HCT116 (cell line): ENCODE measurements around the gene CERT1. TPM values are rescaled to one million over a fixed set of nuclear protein-coding genes. Genes with fewer than 3 reads are reported as not detected.

Experiments used
- ATAC-seq: fragments of 200-7000 bp; cut with Tn5 transposase; 2 replicates; pipeline ENCODE4 v1.9.1; 2020; ENCODE audit warnings: mild to moderate bottlenecking, moderate library complexity
- BruUV-seq: library from RNA; stranded (reverse); fragments of 400-500 nt; replicated peaks from 2 replicates; lab custom pipeline; 2021; lab: Mats Ljungman, UMichigan
- CTCF ChIA-PET: fragments of 300-600 bp; sonication (Branson Sonifier 250); formaldehyde crosslinking; loops from one replicate; lab custom pipeline; 2021; ENCODE audit warnings: antibody characterized with exemption; lab: Charles Lee
- POLR2A ChIA-PET: fragments of 300-600, 350-600 bp; sonication (Branson Sonifier 250); formaldehyde crosslinking; loops from one replicate; lab custom pipeline; 2021; ENCODE audit warnings: antibody characterized with exemption; lab: Charles Lee
- RAD21 ChIA-PET, 2 experiments: fragments of 300-600 bp; sonication (Branson Sonifier 250); formaldehyde crosslinking; loops; one replicate each; lab custom pipeline; 2023; ENCODE audit warnings: low total read pairs in 2 of 2; ENCODE audit not compliant: uncharacterized antibody in 2 of 2, unreplicated experiment in 2 of 2, low non-redundant PET in 1 of 2; lab: Charles Lee
- DNase-seq: peaks from one replicate; pipeline ENCODE4 v3.0.0-alpha.2; 2010; ENCODE audit warnings: low read depth, low spot score
- H2AFZ ChIP-seq: fragments of 200-600 bp; shearing (Covaris generic), sonication (generic); 2 replicates; pipeline ENCODE4 v1.6.1; 2017; ENCODE audit warnings: low read depth, mixed run types, mixed read lengths, antibody characterized with exemption, low read length; ENCODE audit not compliant: poor library complexity, severe bottlenecking
- H3K27ac ChIP-seq: 2 replicates; pipeline ENCODE4 v1.5.1; 2012; ENCODE audit warnings: low read depth, low read length
- H3K27me3 ChIP-seq: fragments of 200-600 bp; sonication (generic); 2 replicates; pipeline ENCODE4 v1.6.1; 2016; ENCODE audit warnings: mixed run types, low read length, mixed read lengths; ENCODE audit not compliant: insufficient read depth
- H3K36me3 ChIP-seq, 2 experiments: fragments of 200-500 bp in 1 of 2; fragments of 200-600 bp in 1 of 2; sonication (Bioruptor generic) in 1 of 2; sonication (generic) in 1 of 2; 2 replicates each; pipeline versions ENCODE4 v1.5.1 to v1.6.1; 2014 to 2016; ENCODE audit warnings: low read length in 2 of 2, inconsistent platforms in 1 of 2, mixed read lengths in 1 of 2, mixed run types in 1 of 2; ENCODE audit not compliant: insufficient read depth in 2 of 2, control insufficient read depth in 1 of 2
- H3K4me1 ChIP-seq, 2 experiments: fragments of 200-600 bp in 1 of 2; sonication (generic) in 1 of 2; 2 replicates each; pipeline versions ENCODE4 v1.5.1 to v1.6.1; 2012 to 2017; ENCODE audit warnings: low read length in 2 of 2, inconsistent platforms in 1 of 2, mild to moderate bottlenecking in 1 of 2, mixed read lengths in 1 of 2, mixed run types in 1 of 2, moderate library complexity in 1 of 2; ENCODE audit not compliant: insufficient read depth in 2 of 2, control insufficient read depth in 1 of 2
- H3K4me2 ChIP-seq: fragments of 200-600 bp; sonication (generic); 2 replicates; pipeline ENCODE4 v1.6.1; 2017; ENCODE audit warnings: mixed run types, low read length, mixed read lengths
- H3K4me3 ChIP-seq, 2 experiments: fragments of 200-600 bp in 1 of 2; sonication (generic) in 1 of 2; replicated peaks in 1 of 2; 2 replicates each; pipeline ENCODE4 v1.5.1; 2011 to 2016; ENCODE audit warnings: low read length in 2 of 2, control low read depth in 1 of 2, low read depth in 1 of 2, mild to moderate bottlenecking in 1 of 2, mixed read lengths in 1 of 2, mixed run types in 1 of 2
- H3K79me2 ChIP-seq: fragments of 200-600 bp; sonication (generic); 2 replicates; pipeline ENCODE4 v1.6.1; 2017; ENCODE audit warnings: mild to moderate bottlenecking, mixed run types, low read length, moderate library complexity, mixed read lengths; ENCODE audit not compliant: insufficient read depth
- H3K9ac ChIP-seq: fragments of 200-600 bp; sonication (generic); 2 replicates; pipeline ENCODE4 v1.6.1; 2016; ENCODE audit warnings: low read length, mixed read lengths
- H3K9me2 ChIP-seq: fragments of 200-600 bp; sonication (generic), shearing (Covaris generic); 2 replicates; pipeline ENCODE4 v1.6.1; 2017; ENCODE audit warnings: mixed run types, mild to moderate bottlenecking, moderate library complexity; ENCODE audit not compliant: insufficient read depth
- H3K9me3 ChIP-seq, 2 experiments: fragments of 200-500 bp in 1 of 2; fragments of 200-600 bp in 1 of 2; sonication (Bioruptor generic) in 1 of 2; sonication (generic) in 1 of 2; 2 replicates each; pipeline ENCODE4 v1.6.1; 2014 to 2017; ENCODE audit warnings: low read length in 2 of 2, mixed read lengths in 2 of 2, inconsistent platforms in 1 of 2, low read depth in 1 of 2, mild to moderate bottlenecking in 1 of 2, mixed run types in 1 of 2, moderate library complexity in 1 of 2; ENCODE audit not compliant: control insufficient read depth in 1 of 2, insufficient read depth in 1 of 2
- H4K20me1 ChIP-seq: fragments of 200-600 bp; sonication (generic), shearing (Covaris generic); 2 replicates; pipeline ENCODE4 v1.6.1; 2017; ENCODE audit warnings: mixed run types, mild to moderate bottlenecking, moderate library complexity; ENCODE audit not compliant: insufficient read depth
- CEBPB ChIP-seq: IDR thresholded peaks from 2 replicates; pipeline ENCODE4 v1.6.1; 2012; ENCODE audit warnings: low read depth
- EZH2 ChIP-seq: fragments of 200-600 bp; sonication (generic); IDR thresholded peaks from 2 replicates; pipeline ENCODE4 v1.6.1; 2017; ENCODE audit warnings: antibody characterized with exemption, mixed run types
- EZH2phosphoT487 ChIP-seq: fragments of 200-600 bp; IDR thresholded peaks from 2 replicates; pipeline ENCODE4 v1.6.1; 2018; ENCODE audit warnings: antibody characterized with exemption, borderline replicate concordance
- JUND ChIP-seq: IDR thresholded peaks from 2 replicates; pipeline ENCODE4 v1.6.1; 2012
- POLR2A ChIP-seq: IDR thresholded peaks from 2 replicates; pipeline ENCODE4 v1.7.0; 2011; ENCODE audit warnings: borderline replicate concordance; ENCODE audit not compliant: insufficient read depth, insufficient read length; ENCODE audit errors: extremely low read depth
- POLR2AphosphoS5 ChIP-seq: IDR thresholded peaks from 2 replicates; pipeline ENCODE4 v1.6.1; 2011; ENCODE audit warnings: mild to moderate bottlenecking, low read depth, low read length, moderate library complexity
- SRF ChIP-seq: IDR thresholded peaks from 2 replicates; pipeline ENCODE4 v1.6.1; 2012; ENCODE audit warnings: low read depth
- YY1 ChIP-seq: IDR thresholded peaks from 2 replicates; pipeline ENCODE4 v1.6.1; 2011; ENCODE audit warnings: low read length, low read depth, moderate library complexity, mild to moderate bottlenecking; ENCODE audit not compliant: insufficient replicate concordance; ENCODE audit errors: extremely low read depth
- ZFX ChIP-seq: fragments of 450-650 bp; IDR thresholded peaks from 2 replicates; pipeline ENCODE4 v1.6.1; 2017
- intact Hi-C: fragments of 100-400 bp; cut with micrococcal nuclease; formaldehyde crosslinking; loops from 2 replicates; pipeline ENCODE4 v1.10.0; 2022
- total RNA-seq: library from RNA; stranded (reverse); gene quantifications from one replicate; pipeline ENCODE4 v1.2.1, GENCODE V29; 2021; ENCODE audit not compliant: unreplicated experiment
- TF ChIP-seq, protein P1 (sequence below): IDR thresholded peaks from 2 replicates; pipeline ENCODE4 v1.6.1; 2012; ENCODE audit warnings: low read depth
- TF ChIP-seq, protein P2 (sequence below), 3 experiments: fragments of 200-600 bp in 1 of 3; sonication (generic) in 1 of 3; IDR thresholded peaks in 2 of 3; conservative IDR thresholded peaks in 1 of 3; 2 replicates each; pipeline ENCODE4 v1.5.1; 2012 to 2017; ENCODE audit warnings: low read depth in 2 of 3, low read length in 2 of 3, antibody characterized with exemption in 1 of 3, borderline replicate concordance in 1 of 3, control low read depth in 1 of 3, mild to moderate bottlenecking in 1 of 3, mixed read lengths in 1 of 3, mixed run types in 1 of 3, moderate library complexity in 1 of 3; ENCODE audit not compliant: insufficient read depth in 1 of 3
- TF ChIP-seq, protein P3 (sequence below): IDR thresholded peaks from 2 replicates; pipeline ENCODE4 v1.6.1; 2011; ENCODE audit warnings: mild to moderate bottlenecking, low read length, moderate library complexity; ENCODE audit not compliant: insufficient replicate concordance; ENCODE audit errors: extremely low read depth

The CERT1 gene
- total RNA-seq, 1 experiment from 2014 or later = 22.8 TPM

DNA sequence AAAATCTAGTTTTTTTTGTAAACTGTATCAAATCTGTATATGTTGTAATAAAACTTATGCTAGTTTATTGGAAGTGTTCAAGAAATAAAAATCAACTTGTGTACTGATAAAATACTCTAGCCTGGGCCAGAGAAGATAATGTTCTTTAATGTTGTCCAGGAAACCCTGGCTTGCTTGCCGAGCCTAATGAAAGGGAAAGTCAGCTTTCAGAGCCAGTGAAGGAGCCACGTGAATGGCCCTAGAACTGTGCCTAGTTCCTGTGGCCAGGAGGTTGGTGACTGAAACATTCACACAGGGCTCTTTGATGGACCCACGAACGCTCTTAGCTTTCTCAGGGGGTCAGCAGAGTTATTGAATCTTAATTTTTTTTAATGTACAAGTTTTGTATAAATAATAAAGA lies 150.1 kb downstream of the CERT1 start:
- H3K4me1 ChIP-seq = no peaks in the 10 kb centered on the region
- intact Hi-C loops = no loop called here
- no peak overlapping the region for H3K9ac ChIP-seq
- no peak overlapping the region for H3K4me3 ChIP-seq
- H3K36me3 ChIP-seq = peaks cover 35 to 38% of the 10 kb centered on the region in 2 experiments
- ATAC-seq (no peak), DNase-seq (no peak)
- no peak overlapping the region for H2AFZ ChIP-seq
- TF ChIP-seq EZH2phosphoT487 = no peak
- no peak for TF ChIP-seq YY1
- TF ChIP-seq POLR2AphosphoS5 = no peak
- TF ChIP-seq CEBPB = no peak
- no peak for TF ChIP-seq ZFX
- TF ChIP-seq, protein P1, sequence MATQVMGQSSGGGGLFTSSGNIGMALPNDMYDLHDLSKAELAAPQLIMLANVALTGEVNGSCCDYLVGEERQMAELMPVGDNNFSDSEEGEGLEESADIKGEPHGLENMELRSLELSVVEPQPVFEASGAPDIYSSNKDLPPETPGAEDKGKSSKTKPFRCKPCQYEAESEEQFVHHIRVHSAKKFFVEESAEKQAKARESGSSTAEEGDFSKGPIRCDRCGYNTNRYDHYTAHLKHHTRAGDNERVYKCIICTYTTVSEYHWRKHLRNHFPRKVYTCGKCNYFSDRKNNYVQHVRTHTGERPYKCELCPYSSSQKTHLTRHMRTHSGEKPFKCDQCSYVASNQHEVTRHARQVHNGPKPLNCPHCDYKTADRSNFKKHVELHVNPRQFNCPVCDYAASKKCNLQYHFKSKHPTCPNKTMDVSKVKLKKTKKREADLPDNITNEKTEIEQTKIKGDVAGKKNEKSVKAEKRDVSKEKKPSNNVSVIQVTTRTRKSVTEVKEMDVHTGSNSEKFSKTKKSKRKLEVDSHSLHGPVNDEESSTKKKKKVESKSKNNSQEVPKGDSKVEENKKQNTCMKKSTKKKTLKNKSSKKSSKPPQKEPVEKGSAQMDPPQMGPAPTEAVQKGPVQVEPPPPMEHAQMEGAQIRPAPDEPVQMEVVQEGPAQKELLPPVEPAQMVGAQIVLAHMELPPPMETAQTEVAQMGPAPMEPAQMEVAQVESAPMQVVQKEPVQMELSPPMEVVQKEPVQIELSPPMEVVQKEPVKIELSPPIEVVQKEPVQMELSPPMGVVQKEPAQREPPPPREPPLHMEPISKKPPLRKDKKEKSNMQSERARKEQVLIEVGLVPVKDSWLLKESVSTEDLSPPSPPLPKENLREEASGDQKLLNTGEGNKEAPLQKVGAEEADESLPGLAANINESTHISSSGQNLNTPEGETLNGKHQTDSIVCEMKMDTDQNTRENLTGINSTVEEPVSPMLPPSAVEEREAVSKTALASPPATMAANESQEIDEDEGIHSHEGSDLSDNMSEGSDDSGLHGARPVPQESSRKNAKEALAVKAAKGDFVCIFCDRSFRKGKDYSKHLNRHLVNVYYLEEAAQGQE = no peak
- TF ChIP-seq, protein P2, sequence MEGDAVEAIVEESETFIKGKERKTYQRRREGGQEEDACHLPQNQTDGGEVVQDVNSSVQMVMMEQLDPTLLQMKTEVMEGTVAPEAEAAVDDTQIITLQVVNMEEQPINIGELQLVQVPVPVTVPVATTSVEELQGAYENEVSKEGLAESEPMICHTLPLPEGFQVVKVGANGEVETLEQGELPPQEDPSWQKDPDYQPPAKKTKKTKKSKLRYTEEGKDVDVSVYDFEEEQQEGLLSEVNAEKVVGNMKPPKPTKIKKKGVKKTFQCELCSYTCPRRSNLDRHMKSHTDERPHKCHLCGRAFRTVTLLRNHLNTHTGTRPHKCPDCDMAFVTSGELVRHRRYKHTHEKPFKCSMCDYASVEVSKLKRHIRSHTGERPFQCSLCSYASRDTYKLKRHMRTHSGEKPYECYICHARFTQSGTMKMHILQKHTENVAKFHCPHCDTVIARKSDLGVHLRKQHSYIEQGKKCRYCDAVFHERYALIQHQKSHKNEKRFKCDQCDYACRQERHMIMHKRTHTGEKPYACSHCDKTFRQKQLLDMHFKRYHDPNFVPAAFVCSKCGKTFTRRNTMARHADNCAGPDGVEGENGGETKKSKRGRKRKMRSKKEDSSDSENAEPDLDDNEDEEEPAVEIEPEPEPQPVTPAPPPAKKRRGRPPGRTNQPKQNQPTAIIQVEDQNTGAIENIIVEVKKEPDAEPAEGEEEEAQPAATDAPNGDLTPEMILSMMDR (IDR thresholded peaks at IDR 0.05 in 2 of 3, conservative IDR thresholded peaks at IDR 0.05 in 1 of 3; ENCODE audit: borderline replicate concordance in 1 of 3, insufficient read depth in 1 of 3, low read depth in 2 of 3, low read length in 2 of 3) = no peak
- no peak for TF ChIP-seq EZH2
- TF ChIP-seq, protein P3, sequence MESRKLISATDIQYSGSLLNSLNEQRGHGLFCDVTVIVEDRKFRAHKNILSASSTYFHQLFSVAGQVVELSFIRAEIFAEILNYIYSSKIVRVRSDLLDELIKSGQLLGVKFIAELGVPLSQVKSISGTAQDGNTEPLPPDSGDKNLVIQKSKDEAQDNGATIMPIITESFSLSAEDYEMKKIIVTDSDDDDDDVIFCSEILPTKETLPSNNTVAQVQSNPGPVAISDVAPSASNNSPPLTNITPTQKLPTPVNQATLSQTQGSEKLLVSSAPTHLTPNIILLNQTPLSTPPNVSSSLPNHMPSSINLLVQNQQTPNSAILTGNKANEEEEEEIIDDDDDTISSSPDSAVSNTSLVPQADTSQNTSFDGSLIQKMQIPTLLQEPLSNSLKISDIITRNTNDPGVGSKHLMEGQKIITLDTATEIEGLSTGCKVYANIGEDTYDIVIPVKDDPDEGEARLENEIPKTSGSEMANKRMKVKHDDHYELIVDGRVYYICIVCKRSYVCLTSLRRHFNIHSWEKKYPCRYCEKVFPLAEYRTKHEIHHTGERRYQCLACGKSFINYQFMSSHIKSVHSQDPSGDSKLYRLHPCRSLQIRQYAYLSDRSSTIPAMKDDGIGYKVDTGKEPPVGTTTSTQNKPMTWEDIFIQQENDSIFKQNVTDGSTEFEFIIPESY = no peak
- TF ChIP-seq SRF = no peak
- TF ChIP-seq POLR2A = no peak
- TF ChIP-seq JUND = no peak
- TF ChIP-seq, all 23 proteins: peak for 0
- no TSS peak for BruUV-seq
- H3K27ac ChIP-seq = no peak overlapping the region
- RAD21 ChIA-PET = no interaction called here
- no peaks in the 10 kb centered on the region for H3K27me3 ChIP-seq
- no peaks in the 10 kb centered on the region for H3K9me2 ChIP-seq
- no peaks in the 10 kb centered on the region for H4K20me1 ChIP-seq
- no peaks in the 10 kb centered on the region for H3K9me3 ChIP-seq
- POLR2A ChIA-PET = no interaction called here
- CTCF ChIA-PET = interaction anchor here (1.0 kb wide), 1 partner anchor 24 kb away, joined by 3 read pairs; the partner anchor contains the start of gene HMGCR
- H3K4me2 ChIP-seq = no peak overlapping the region
- H3K79me2 ChIP-seq = no peaks in the 10 kb centered on the region
